ENCODE data around the gene ATP11A. TPM values are rescaled to one million over a fixed set of nuclear protein-coding genes. Genes with fewer than 3 reads are reported as not detected.

Gene ATP11A
- total and polyA plus RNA-seq, 11 donors = 20.5 to 146 (median 91.2) TPM

GRCh38 chr13:112820318-112820717, 130.5 kb downstream of the ATP11A start:
- TF ChIP-seq, protein P1, sequence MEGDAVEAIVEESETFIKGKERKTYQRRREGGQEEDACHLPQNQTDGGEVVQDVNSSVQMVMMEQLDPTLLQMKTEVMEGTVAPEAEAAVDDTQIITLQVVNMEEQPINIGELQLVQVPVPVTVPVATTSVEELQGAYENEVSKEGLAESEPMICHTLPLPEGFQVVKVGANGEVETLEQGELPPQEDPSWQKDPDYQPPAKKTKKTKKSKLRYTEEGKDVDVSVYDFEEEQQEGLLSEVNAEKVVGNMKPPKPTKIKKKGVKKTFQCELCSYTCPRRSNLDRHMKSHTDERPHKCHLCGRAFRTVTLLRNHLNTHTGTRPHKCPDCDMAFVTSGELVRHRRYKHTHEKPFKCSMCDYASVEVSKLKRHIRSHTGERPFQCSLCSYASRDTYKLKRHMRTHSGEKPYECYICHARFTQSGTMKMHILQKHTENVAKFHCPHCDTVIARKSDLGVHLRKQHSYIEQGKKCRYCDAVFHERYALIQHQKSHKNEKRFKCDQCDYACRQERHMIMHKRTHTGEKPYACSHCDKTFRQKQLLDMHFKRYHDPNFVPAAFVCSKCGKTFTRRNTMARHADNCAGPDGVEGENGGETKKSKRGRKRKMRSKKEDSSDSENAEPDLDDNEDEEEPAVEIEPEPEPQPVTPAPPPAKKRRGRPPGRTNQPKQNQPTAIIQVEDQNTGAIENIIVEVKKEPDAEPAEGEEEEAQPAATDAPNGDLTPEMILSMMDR (IDR thresholded peaks at IDR 0.05) = no peak
- TF ChIP-seq POLR2A (IDR thresholded peaks at IDR 0.05) = no peak
- DNase-seq (peak in 1 of 5 donors; percentile 11), ATAC-seq (peak in 1 of 4 donors; percentile 28)
- Histone ChIP-seq H3K4me1 (peaks cover 0 to 8% (median 0%) of the 10 kb centered on the region in 12 donors), H3K27me3 (no peaks in the 10 kb centered on the region), H3K36me3 (peaks cover 0 to 98% (median 83%) of the 10 kb centered on the region in 9 donors), H3K27ac (no peak overlapping the region), H3K4me3 (no peak overlapping the region), H3K9me3 (no peaks in the 10 kb centered on the region)
- intact Hi-C loops (cut with DNase I) = loop anchor here in 1 of 10 donors (5.0 kb wide), 1 partner anchor 178 kb away; no protein-coding TSS in a partner anchor
- WGBS, 4 donors = 76 to 86% (median 82%) methylated on average over 11 of the region's 11 CpGs

DNA sequence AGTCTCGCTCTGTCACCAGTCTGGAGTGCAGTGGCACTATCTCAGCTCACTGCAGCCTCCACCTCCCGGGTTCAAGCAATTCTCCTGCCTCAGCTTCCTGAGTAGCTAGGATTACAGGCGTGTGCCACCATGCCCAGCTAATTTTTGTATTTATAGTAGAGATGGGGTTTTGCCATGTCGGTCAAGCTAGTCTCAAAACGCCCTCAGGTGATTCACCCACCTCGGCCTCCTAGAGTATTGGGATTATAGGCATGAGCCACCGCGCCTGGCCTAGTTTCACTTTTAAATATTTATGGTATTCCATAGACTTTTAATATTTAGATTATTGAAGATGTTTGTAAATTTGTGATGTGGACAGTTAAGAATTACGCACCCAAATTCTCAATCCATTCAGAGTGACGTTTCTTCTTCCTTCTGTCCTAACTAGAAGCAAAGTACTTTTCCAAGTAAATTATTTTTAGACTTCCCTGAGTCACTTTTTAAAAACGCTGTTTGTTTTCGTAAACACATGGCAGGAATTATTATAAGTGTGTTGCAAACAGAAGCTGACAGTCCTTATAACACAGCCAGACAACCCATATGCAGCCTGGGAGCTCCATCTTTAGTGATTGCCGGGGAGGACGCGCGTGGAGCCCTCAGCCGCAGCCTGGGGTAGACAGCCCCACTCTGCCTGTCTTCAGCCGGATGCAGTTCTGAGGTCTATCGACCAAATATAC, 131.7 kb downstream of the ATP11A start:
- peaks cover 0 to 98% (median 86%) of the 10 kb centered on the region in 9 donors for H3K36me3 ChIP-seq
- DNase-seq = peak in 1 of 5 donors; percentile 12
- intact Hi-C loops (cut with DNase I) = loop anchor here in 1 of 10 donors (5.0 kb wide), 1 partner anchor 179 kb away; no protein-coding TSS in a partner anchor
- WGBS, 4 donors = 85 to 89% (median 87%) methylated on average over 19 of the region's 19 CpGs
- H3K9me3 ChIP-seq = no peaks in the 10 kb centered on the region
- H3K27me3 ChIP-seq = no peaks in the 10 kb centered on the region
- TF ChIP-seq POLR2A (IDR thresholded peaks at IDR 0.05) = no peak
- TF ChIP-seq, protein P1 (IDR thresholded peaks at IDR 0.05) = no peak
- H3K4me3 ChIP-seq = no peak overlapping the region
- ATAC-seq = peak in 2 of 4 donors; percentile 38 to 64
- H3K27ac ChIP-seq = peak overlapping the region in 1 of 12 donors; percentile 32
- H3K4me1 ChIP-seq = peaks cover 0 to 8% (median 0%) of the 10 kb centered on the region in 12 donors

GRCh38 chr13:112822851-112823250, 133.0 kb downstream of the ATP11A start:
- Histone ChIP-seq H3K4me1 (peaks cover 0 to 8% (median 0%) of the 10 kb centered on the region in 12 donors), H3K27ac (no peak overlapping the region), H3K9me3 (no peaks in the 10 kb centered on the region), H3K27me3 (no peaks in the 10 kb centered on the region), H3K4me3 (no peak overlapping the region), H3K36me3 (peaks cover 0 to 98% (median 86%) of the 10 kb centered on the region in 9 donors)
- intact Hi-C loops (cut with DNase I) = loop anchor here in 1 of 10 donors (5.0 kb wide), 1 partner anchor 181 kb away; no protein-coding TSS in a partner anchor
- DNase-seq (peak in 1 of 5 donors; percentile 13), ATAC-seq (no peak)
- WGBS, 4 donors = 89 to 95% (median 95%) methylated on average over 5 to 11 of the region's 11 CpGs
- TF ChIP-seq, protein P1 (IDR thresholded peaks at IDR 0.05) = no peak
- TF ChIP-seq POLR2A (IDR thresholded peaks at IDR 0.05) = no peak

DNA sequence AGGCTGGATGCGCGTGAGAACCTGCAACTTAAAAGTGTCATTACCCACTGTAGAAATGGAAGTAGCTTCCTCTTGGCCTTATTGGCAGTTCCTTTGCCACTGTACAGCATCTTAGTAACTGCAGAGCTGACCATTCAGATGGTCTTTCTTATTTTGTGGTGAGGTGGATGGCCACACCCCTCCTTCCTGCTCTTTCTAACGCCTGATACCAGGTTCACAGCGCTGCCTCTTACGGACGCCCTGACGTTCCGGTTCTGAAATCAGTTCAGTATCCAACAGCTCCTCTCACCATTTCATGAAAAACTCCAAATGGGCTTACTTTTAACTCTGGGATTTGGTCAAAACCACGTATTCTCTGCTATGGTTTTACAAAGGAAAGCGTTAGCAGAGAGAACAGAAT, 134.6 kb downstream of the ATP11A start:
- ATAC-seq (no peak), DNase-seq (no peak)
- Histone ChIP-seq H3K4me3 (no peak overlapping the region), H3K27me3 (no peaks in the 10 kb centered on the region), H3K27ac (no peak overlapping the region), H3K36me3 (peaks cover 0 to 99% (median 84%) of the 10 kb centered on the region in 9 donors), H3K4me1 (peaks cover 0 to 8% (median 0%) of the 10 kb centered on the region in 12 donors), H3K9me3 (no peaks in the 10 kb centered on the region)
- intact Hi-C loops (cut with DNase I) = loop anchor here in 1 of 10 donors (5.0 kb wide), 1 partner anchor 182 kb away; no protein-coding TSS in a partner anchor
- WGBS, 4 donors = 72 to 81% (median 75%) methylated on average over 10 of the region's 10 CpGs
- no peak for TF ChIP-seq POLR2A (IDR thresholded peaks at IDR 0.05)
- TF ChIP-seq, protein P1 (IDR thresholded peaks at IDR 0.05) = no peak
